HFFc6 (cell line): ENCODE results near the gene MAPKBP1. TPM values are rescaled to one million over a fixed set of nuclear protein-coding genes. Genes with fewer than 3 reads are reported as not detected.

Experiments used
- DNase-seq: peaks from one replicate; pipeline ENCODE4 v3.0.0-alpha.2; 2018
- H3K27ac Mint-ChIP-seq: 2 replicates; pipeline ENCODE4 v1.8.0; 2020; ENCODE audit warnings: mild to moderate bottlenecking, mixed read lengths
- H3K27me3 Mint-ChIP-seq: 2 replicates; pipeline ENCODE4 v1.8.0; 2021; ENCODE audit warnings: mild to moderate bottlenecking, moderate library complexity, mixed read lengths; ENCODE audit not compliant: insufficient read depth
- H3K36me3 Mint-ChIP-seq: 2 replicates; pipeline ENCODE4 v1.8.0; 2021; ENCODE audit warnings: low read depth, mixed read lengths
- H3K4me1 Mint-ChIP-seq: 2 replicates; pipeline ENCODE4 v1.8.0; 2020; ENCODE audit warnings: low read depth, mixed read lengths
- H3K4me3 Mint-ChIP-seq: 2 replicates; pipeline ENCODE4 v1.8.0; 2020; ENCODE audit warnings: mild to moderate bottlenecking, moderate library complexity, mixed read lengths
- H3K9me3 Mint-ChIP-seq: 2 replicates; pipeline ENCODE4 v1.8.0; 2020; ENCODE audit warnings: mild to moderate bottlenecking, mixed read lengths
- CTCF ChIP-seq: fragments of 200-600 bp; sonication (generic); IDR thresholded peaks from 2 replicates; pipeline ENCODE4 v1.5.0; 2021; ENCODE audit warnings: antibody characterized with exemption, mild to moderate bottlenecking
- total RNA-seq, 6 experiments: library from RNA; stranded (reverse); fragmentation: NEBNext Ultra II Directional; extraction: Animal tissue kit (Norgen Biotek cat#: 25700); gene quantifications; 2 replicates in 1 of 6; 3 replicates in 5 of 6; pipeline ENCODE4 v1.2.3, GENCODE V29; 2021

The MAPKBP1 gene
- total RNA-seq, 6 experiments from 2014 or later, result 15.7 to 22.4 (median 18.1) TPM

- peaks cover 18% of the 10 kb centered on the region; the same call in 1 of the 2 replicates for H3K36me3 Mint-ChIP-seq
- H3K27me3 Mint-ChIP-seq, result no peaks in the 10 kb centered on the region; the same call in none of the 2 replicates
- no peaks in the 10 kb centered on the region for H3K9me3 Mint-ChIP-seq
- no peak for DNase-seq
- peak overlapping the region; percentile 28; the same call in 1 of the 2 replicates for H3K27ac Mint-ChIP-seq
- no peak for TF ChIP-seq CTCF
- peaks cover 51% of the 10 kb centered on the region for H3K4me1 Mint-ChIP-seq
- H3K4me3 Mint-ChIP-seq, result no peak overlapping the region
Observed at GRCh38 chr15:41804361-41804760, 30.1 kb downstream of the MAPKBP1 start.

- Mint-ChIP-seq H3K36me3 (peaks cover 12% of the 10 kb centered on the region; the same call in 1 of the 2 replicates), H3K4me1 (peaks cover 51% of the 10 kb centered on the region), H3K27ac (peak overlapping the region; percentile 34), H3K9me3 (no peaks in the 10 kb centered on the region), H3K4me3 (no peak overlapping the region), H3K27me3 (peaks cover 1% of the 10 kb centered on the region)
- no peak for TF ChIP-seq CTCF
- DNase-seq, result no peak
Observed at GRCh38 chr15:41804916-41805666, 30.8 kb downstream of the MAPKBP1 start.

GRCh38 chr15:41805711-41806110 is 31.4 kb downstream of the MAPKBP1 start:
- H3K4me1 Mint-ChIP-seq, result peaks cover 54% of the 10 kb centered on the region
- no peaks in the 10 kb centered on the region for H3K9me3 Mint-ChIP-seq
- H3K27ac Mint-ChIP-seq, result peak overlapping the region; percentile 34
- peaks cover 1% of the 10 kb centered on the region for H3K27me3 Mint-ChIP-seq
- H3K4me3 Mint-ChIP-seq, result no peak overlapping the region
- no peak for DNase-seq
- H3K36me3 Mint-ChIP-seq, result peaks cover 6% of the 10 kb centered on the region; the same call in 1 of the 2 replicates
- no peak for TF ChIP-seq CTCF

GRCh38 chr15:41806291-41807181 is 32.3 kb downstream of the MAPKBP1 start:
- no peak overlapping the region for H3K27ac Mint-ChIP-seq
- peak; percentile 33; the same call in 1 of the 2 replicates for TF ChIP-seq CTCF
- H3K36me3 Mint-ChIP-seq, result no peaks in the 10 kb centered on the region
- no peak overlapping the region for H3K4me3 Mint-ChIP-seq
- no peaks in the 10 kb centered on the region for H3K9me3 Mint-ChIP-seq
- no peak for DNase-seq
- H3K4me1 Mint-ChIP-seq, result peaks cover 54% of the 10 kb centered on the region
- peaks cover 1% of the 10 kb centered on the region for H3K27me3 Mint-ChIP-seq

GRCh38 chr15:41809121-41809520 is 34.8 kb downstream of the MAPKBP1 start:
- TF ChIP-seq CTCF, result no peak
- DNase-seq, result no peak
- H3K36me3 Mint-ChIP-seq, result peaks cover 5% of the 10 kb centered on the region; the same call in 1 of the 2 replicates
- peak overlapping the region; percentile 69 for H3K27ac Mint-ChIP-seq
- peaks cover 43% of the 10 kb centered on the region for H3K4me1 Mint-ChIP-seq
- H3K27me3 Mint-ChIP-seq, result peaks cover 1% of the 10 kb centered on the region
- no peaks in the 10 kb centered on the region for H3K9me3 Mint-ChIP-seq
- no peak overlapping the region; the same call in 1 of the 2 replicates for H3K4me3 Mint-ChIP-seq
